K562 (cell line): ENCODE data around the gene RAB26. TPM values are rescaled to one million over a fixed set of nuclear protein-coding genes. Genes with fewer than 3 reads are reported as not detected.

Experiments
- ATAC-seq: fragments of 200-7000 bp; cut with Tn5 transposase; 3 replicates; pipeline ENCODE4 v1.9.1; 2020; ENCODE audit warnings: moderate library complexity
- BruUV-seq: library from RNA; stranded (reverse); fragments of 400-500 nt; replicated peaks from 2 replicates; lab custom pipeline; 2021; lab: Mats Ljungman, UMichigan
- CTCF ChIA-PET: fragments of 300-600 bp; formaldehyde crosslinking; extraction: SDS; loops from one replicate; lab custom pipeline; 2021; ENCODE audit warnings: low intra/inter-chr PET ratio; lab: Yijun Ruan, JAX
- POLR2A ChIA-PET: fragments of 300-600, 350-650 bp; sonication (Branson Sonifier 250); formaldehyde crosslinking; extraction: SDS; loops from one replicate; lab custom pipeline; 2021; ENCODE audit warnings: antibody characterized with exemption, inconsistent platforms; lab: Yijun Ruan, JAX
- DNase-seq, 4 experiments: peaks; one replicate each; pipeline versions ENCODE4 v3.0.0 to v3.0.0-alpha.2; 2011 to 2018; ENCODE audit warnings: low spot score in 3 of 4, mixed read lengths in 3 of 4; ENCODE audit errors: extremely low read depth in 1 of 4
- FAIRE-seq: peaks from 2 replicates; lab custom pipeline; 2011; peaks lifted over from hg19 to GRCh38; lab: Jason Lieb, UNC
- H2AFZ ChIP-seq: 2 replicates; pipeline ENCODE4 v1.6.0; 2011; ENCODE audit warnings: low read depth, low read length, control low read depth, inconsistent platforms
- H3K27ac ChIP-seq: fragments of 200-600 bp; 3 replicates; pipeline ENCODE4 v1.8.0; 2011; ENCODE audit warnings: low read depth, mild to moderate bottlenecking, control low read depth, inconsistent platforms, low read length, moderate library complexity, mixed read lengths; ENCODE audit errors: extremely low read depth
- H3K27me3 ChIP-seq, 2 experiments: fragments of 300-600 bp in 1 of 2; 2 replicates in 1 of 2; 3 replicates in 1 of 2; pipeline versions ENCODE4 v1.6.0 to v1.8.0; 2011; ENCODE audit warnings: inconsistent platforms in 2 of 2, low read length in 2 of 2, mild to moderate bottlenecking in 1 of 2, mixed read lengths in 1 of 2, moderate library complexity in 1 of 2; ENCODE audit not compliant: control insufficient read depth in 2 of 2, insufficient read depth in 2 of 2
- H3K36me3 ChIP-seq: fragments of 300-600 bp; 3 replicates; pipeline ENCODE4 v1.8.0; 2011; ENCODE audit warnings: mild to moderate bottlenecking, low read length, inconsistent platforms; ENCODE audit not compliant: control insufficient read depth, insufficient read depth
- H3K4me1 ChIP-seq, 2 experiments: fragments of 200-600 bp in 1 of 2; replicated peaks in 1 of 2; 2 replicates in 1 of 2; 3 replicates in 1 of 2; pipeline versions ENCODE4 v1.5.1 to v1.8.0; 2011; ENCODE audit warnings: inconsistent platforms in 2 of 2, low read length in 2 of 2, mild to moderate bottlenecking in 1 of 2, mixed read lengths in 1 of 2, moderate library complexity in 1 of 2; ENCODE audit not compliant: control insufficient read depth in 2 of 2, insufficient read depth in 2 of 2
- H3K4me2 ChIP-seq: 2 replicates; pipeline ENCODE4 v1.6.1; 2011; ENCODE audit warnings: low read length, control low read depth, inconsistent platforms, mixed read lengths; ENCODE audit not compliant: insufficient read depth
- H3K4me3 ChIP-seq: fragments of 200-600 bp; sonication (generic), shearing (Covaris generic); 2 replicates; pipeline ENCODE4 v1.5.1; 2016; ENCODE audit warnings: control low read depth, inconsistent platforms
- H3K79me2 ChIP-seq: fragments of 200-600 bp; 3 replicates; pipeline ENCODE4 v1.8.0; 2011; ENCODE audit warnings: low read length, inconsistent platforms; ENCODE audit not compliant: control insufficient read depth, insufficient read depth
- H3K9ac ChIP-seq, 2 experiments: 2 replicates each; pipeline versions ENCODE4 v1.6.0 to v1.6.1; 2011; ENCODE audit warnings: low read depth in 2 of 2, low read length in 2 of 2, control low read depth in 1 of 2, inconsistent platforms in 1 of 2, mild to moderate bottlenecking in 1 of 2, mixed read lengths in 1 of 2; ENCODE audit not compliant: insufficient read depth in 1 of 2
- H3K9me1 ChIP-seq: one replicate; pipeline ENCODE4 v1.6.0; 2011; ENCODE audit warnings: inconsistent platforms, mild to moderate bottlenecking, low read length, moderate library complexity; ENCODE audit not compliant: control insufficient read depth, insufficient read depth
- H3K9me3 ChIP-seq: replicated peaks from 2 replicates; pipeline ENCODE4 v1.5.1; 2011; ENCODE audit warnings: low read depth, low read length, inconsistent platforms; ENCODE audit not compliant: control insufficient read depth, insufficient read depth
- H4K20me1 ChIP-seq: replicated peaks from 2 replicates; pipeline ENCODE4 v1.6.1; 2011; ENCODE audit warnings: low read length, inconsistent platforms, mixed read lengths; ENCODE audit not compliant: control insufficient read depth, insufficient read depth
- ETS1 ChIP-seq: conservative IDR thresholded peaks from 2 replicates; pipeline ENCODE4 v1.6.1; 2011; ENCODE audit warnings: low read depth, mild to moderate bottlenecking, low read length; ENCODE audit not compliant: control insufficient read depth
- ZNF175 ChIP-seq: fragments of 200-800 bp; sonication (Bioruptor generic); IDR thresholded peaks from 2 replicates; pipeline ENCODE4 v1.6.1; 2016; ENCODE audit warnings: low read depth, mild to moderate bottlenecking, missing genetic modification characterization, missing compliant biosample characterization
- WGBS: fragments of 100-300 bp; shearing (Covaris generic); methylation state at CpG from one replicate; pipeline ENCODE4 v1.1.6; 2016; ENCODE audit warnings: low coverage, mixed read lengths; ENCODE audit not compliant: insufficient coverage; ENCODE audit errors: missing lambda C conversion rate; 5-methylcytosine and 5-hydroxymethylcytosine counted together
- in situ Hi-C: fragments of 300-500 bp; cut with MboI; formaldehyde crosslinking; loops from 4 replicates; pipeline ENCODE4 v1.15.0; 2018; ENCODE audit warnings: inconsistent platforms, mixed read lengths
- intact Hi-C: fragments of 100-400 bp; cut with micrococcal nuclease; formaldehyde crosslinking; loops from 2 replicates; pipeline ENCODE4 v1.14.2; 2022
- polyA plus RNA-seq, 8 experiments: library from polyadenylated mRNA; depleted of rRNA in 4 of 8; stranded (reverse) in 5 of 8; unstranded in 3 of 8; fragments of >200 nt; fragmentation: Nextera tagmentation in 2 of 8; fragmentation: Illumina TruSeq in 1 of 8; extraction: Ambion mirVana in 2 of 8; extraction: Trizol in 1 of 8; gene quantifications; 2 replicates each; pipeline versions ENCODE4 v1.2.1 to v1.2.3, GENCODE V29; 2011 to 2014; ENCODE audit warnings: inconsistent platforms in 1 of 8, missing spikeins in 1 of 8
- total RNA-seq, 7 experiments: library from RNA; depleted of rRNA in 6 of 7; stranded (reverse); fragments of >200 nt in 6 of 7; fragmentation: Illumina TruSeq in 2 of 7; extraction: Trizol in 2 of 7; gene quantifications; 2 replicates each; pipeline versions ENCODE4 v1.2.1 to v1.2.3, GENCODE V29; 2011 to 2021; ENCODE audit warnings: low replicate concordance in 1 of 7

The RAB26 gene
- total and polyA plus RNA-seq, 9 of the 15 experiments (the other 6 are each of a cell fraction or from before 2014, with no cell fraction given), result 0.25 to 6.1 (median 2.1) TPM

GRCh38 chr16:2172688-2173335 lies 24.4 kb downstream of the RAB26 start:
- ChIA-PET POLR2A (interaction anchor here (0.7 to 4.3 kb wide), 3 partner anchors 15 to 32 kb away, joined by 3 to 27 read pairs (median 3); partner anchors contain the start of gene TRAF7), CTCF (no interaction called here)
- no peaks in the 10 kb centered on the region for H3K9me3 ChIP-seq
- 90% methylated on average over 17 of the region's 29 CpGs for WGBS
- ATAC-seq (no peak), FAIRE-seq (no peak), DNase-seq (no peak)
- H3K79me2 ChIP-seq, result no peaks in the 10 kb centered on the region
- H3K27me3 ChIP-seq, result no peaks in the 10 kb centered on the region
- peaks cover 82% of the 10 kb centered on the region; the same call in 2 of the 3 replicates for H3K36me3 ChIP-seq
- H2AFZ ChIP-seq, result no peak overlapping the region
- peaks cover 0 to 55% of the 10 kb centered on the region in 2 experiments; a peak in 1 of 5 replicates for H3K4me1 ChIP-seq
- peak overlapping the region in 1 of 2 experiments; percentile 26; a peak in 1 of 4 replicates for H3K9ac ChIP-seq
- in situ Hi-C loops (no loop called here), intact Hi-C loops (no loop called here)
- no peak overlapping the region for H3K4me3 ChIP-seq
- TF ChIP-seq ZNF175 (CRISPR knock-in tag), result no peak
- TF ChIP-seq ETS1, result no peak
- no peaks in the 10 kb centered on the region for H3K9me1 ChIP-seq
- no peak overlapping the region for H3K4me2 ChIP-seq
- no peak overlapping the region for H3K27ac ChIP-seq
- no TSS peak for BruUV-seq
- no peaks in the 10 kb centered on the region for H4K20me1 ChIP-seq
